Nephron (organoid): ENCODE data around the gene TRPV2.

Experiments used
- H3K27ac Mint-ChIP-seq, 3 experiments: 2 replicates each; pipeline ENCODE4 v1.8.0; 2020; ENCODE audit warnings: mixed read lengths in 3 of 3, mild to moderate bottlenecking in 2 of 3, moderate library complexity in 1 of 3
- H3K27me3 Mint-ChIP-seq: 2 replicates; pipeline ENCODE4 v1.8.0; 2021; ENCODE audit warnings: low read depth, mild to moderate bottlenecking, moderate library complexity, mixed read lengths
- H3K36me3 Mint-ChIP-seq: 2 replicates; pipeline ENCODE4 v1.8.0; 2020; ENCODE audit warnings: low read depth, mixed read lengths
- H3K4me1 Mint-ChIP-seq: 2 replicates; pipeline ENCODE4 v1.8.0; 2020; ENCODE audit warnings: mixed read lengths
- H3K4me3 Mint-ChIP-seq, 3 experiments: 2 replicates each; pipeline ENCODE4 v1.8.0; 2020; ENCODE audit warnings: mild to moderate bottlenecking in 3 of 3, mixed read lengths in 3 of 3, moderate library complexity in 2 of 3
- H3K9me3 Mint-ChIP-seq: 2 replicates; pipeline ENCODE4 v1.8.0; 2020; ENCODE audit warnings: mixed read lengths
- TF ChIP-seq, protein P1 (sequence below), 3 experiments: fragments of 200-600 bp; sonication (generic); IDR thresholded peaks; one replicate each; pipeline ENCODE4 v1.5.0; 2021; ENCODE audit warnings: antibody characterized with exemption in 3 of 3; ENCODE audit not compliant: unreplicated experiment in 3 of 3

The TRPV2 gene

DNA sequence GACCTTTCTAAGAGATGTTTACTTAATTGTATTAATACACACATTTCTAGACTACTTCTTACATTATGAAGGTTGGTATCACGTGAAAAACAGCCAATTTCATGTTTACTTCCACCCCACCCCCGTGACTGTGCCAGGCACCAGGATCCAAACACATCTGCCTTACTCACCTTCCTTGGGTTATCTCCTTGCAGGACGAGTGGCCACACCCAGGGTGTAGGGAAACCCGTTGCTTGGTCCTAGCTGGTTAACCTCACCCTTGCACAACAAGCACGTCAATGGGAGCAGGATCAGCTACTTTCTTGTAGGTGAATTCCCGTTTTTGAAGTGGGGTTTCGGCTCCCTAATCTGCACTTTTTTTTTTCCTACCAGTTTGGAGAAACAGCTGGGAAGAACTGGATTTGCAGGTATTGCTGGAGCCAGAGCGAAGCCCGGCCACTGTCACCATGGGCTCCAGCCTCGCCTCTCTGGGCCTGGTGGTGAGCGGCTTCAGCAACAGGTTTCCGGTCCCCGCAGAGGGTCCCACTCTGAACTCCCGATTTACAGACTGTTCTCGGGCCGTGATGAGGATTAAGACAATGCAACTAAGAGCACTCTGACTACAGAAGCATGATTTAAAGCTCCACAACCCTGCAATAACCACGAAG lies 36.6 kb upstream of the TRPV2 start:
- TF ChIP-seq, protein P1, sequence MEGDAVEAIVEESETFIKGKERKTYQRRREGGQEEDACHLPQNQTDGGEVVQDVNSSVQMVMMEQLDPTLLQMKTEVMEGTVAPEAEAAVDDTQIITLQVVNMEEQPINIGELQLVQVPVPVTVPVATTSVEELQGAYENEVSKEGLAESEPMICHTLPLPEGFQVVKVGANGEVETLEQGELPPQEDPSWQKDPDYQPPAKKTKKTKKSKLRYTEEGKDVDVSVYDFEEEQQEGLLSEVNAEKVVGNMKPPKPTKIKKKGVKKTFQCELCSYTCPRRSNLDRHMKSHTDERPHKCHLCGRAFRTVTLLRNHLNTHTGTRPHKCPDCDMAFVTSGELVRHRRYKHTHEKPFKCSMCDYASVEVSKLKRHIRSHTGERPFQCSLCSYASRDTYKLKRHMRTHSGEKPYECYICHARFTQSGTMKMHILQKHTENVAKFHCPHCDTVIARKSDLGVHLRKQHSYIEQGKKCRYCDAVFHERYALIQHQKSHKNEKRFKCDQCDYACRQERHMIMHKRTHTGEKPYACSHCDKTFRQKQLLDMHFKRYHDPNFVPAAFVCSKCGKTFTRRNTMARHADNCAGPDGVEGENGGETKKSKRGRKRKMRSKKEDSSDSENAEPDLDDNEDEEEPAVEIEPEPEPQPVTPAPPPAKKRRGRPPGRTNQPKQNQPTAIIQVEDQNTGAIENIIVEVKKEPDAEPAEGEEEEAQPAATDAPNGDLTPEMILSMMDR (IDR thresholded peaks at IDR 0.05; ENCODE audit: unreplicated experiment in 3 of 3): no peak
- Mint-ChIP-seq H3K27me3 (peaks cover 4% of the 10 kb centered on the region), H3K4me3 (peak overlapping the region; percentile 35 to 67 (median 66)), H3K27ac (peak overlapping the region; percentile 55 to 78 (median 77)), H3K9me3 (peaks cover 2% of the 10 kb centered on the region), H3K4me1 (peaks cover 31% of the 10 kb centered on the region), H3K36me3 (peaks cover 33% of the 10 kb centered on the region)

DNA sequence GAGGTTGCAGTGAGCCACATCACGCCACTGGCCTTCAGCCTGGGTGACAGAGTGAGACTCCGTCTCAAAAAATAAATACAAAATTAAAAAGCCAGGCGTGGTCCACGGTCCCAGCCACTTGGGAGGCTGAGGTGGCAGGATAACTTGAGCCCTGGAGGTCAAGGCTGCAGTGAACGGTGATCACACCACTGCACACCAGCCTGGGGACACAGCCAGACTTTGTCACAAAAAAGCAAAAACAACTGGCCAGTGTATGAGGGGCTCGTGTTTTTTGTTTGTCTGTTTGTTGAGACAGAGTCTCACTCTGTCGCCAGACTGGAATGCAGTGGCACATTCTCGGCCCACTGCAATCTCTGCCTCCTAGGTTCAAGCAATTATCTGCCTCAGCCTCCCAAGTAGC lies 35.7 kb upstream of the TRPV2 start:
- H3K27ac Mint-ChIP-seq: no peak overlapping the region

DNA sequence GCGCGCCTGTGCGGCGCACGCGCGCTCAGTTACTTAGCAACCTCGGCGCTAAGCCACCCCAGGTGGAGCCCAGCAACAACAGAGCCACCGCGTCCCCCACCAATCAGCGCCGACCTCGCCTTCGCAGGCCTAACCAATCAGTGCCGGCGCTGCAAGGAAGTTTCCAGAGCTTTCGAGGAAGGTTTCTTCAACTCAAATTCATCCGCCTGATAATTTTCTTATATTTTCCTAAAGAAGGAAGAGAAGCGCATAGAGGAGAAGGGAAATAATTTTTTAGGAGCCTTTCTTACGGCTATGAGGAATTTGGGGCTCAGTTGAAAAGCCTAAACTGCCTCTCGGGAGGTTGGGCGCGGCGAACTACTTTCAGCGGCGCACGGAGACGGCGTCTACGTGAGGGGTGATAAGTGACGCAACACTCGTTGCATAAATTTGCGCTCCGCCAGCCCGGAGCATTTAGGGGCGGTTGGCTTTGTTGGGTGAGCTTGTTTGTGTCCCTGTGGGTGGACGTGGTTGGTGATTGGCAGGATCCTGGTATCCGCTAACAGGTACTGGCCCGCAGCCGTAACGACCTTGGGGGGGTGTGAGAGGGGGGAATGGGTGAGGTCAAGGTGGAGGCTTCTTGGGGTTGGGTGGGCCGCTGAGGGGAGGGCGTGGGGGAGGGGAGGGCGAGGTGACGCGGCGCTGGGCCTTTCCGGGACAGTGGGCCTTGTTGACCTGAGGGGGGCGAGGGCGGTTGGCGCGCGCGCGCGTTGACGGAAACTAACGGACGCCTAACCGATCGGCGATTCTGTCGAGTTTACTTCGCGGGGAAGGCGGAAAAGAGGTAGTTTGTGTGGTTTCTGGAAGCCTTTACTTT lies 34.5 kb upstream of the TRPV2 start, which contains the start of gene UBB:
Gene UBB (plus strand): TSS at position 452 of the 856 bp plus-strand sequence. CDS start 817 bp downstream, outside the sequence.
- Mint-ChIP-seq H3K4me1 (peaks cover 41% of the 10 kb centered on the region), H3K36me3 (peaks cover 43% of the 10 kb centered on the region), H3K4me3 (peak within 1 kb of the TSS; percentile 83 to 100 (median 99)), H3K27me3 (peaks cover 4% of the 10 kb centered on the region), H3K27ac (peak within 1 kb of the TSS; percentile 100), H3K9me3 (peaks cover 2% of the 10 kb centered on the region)
- TF ChIP-seq, protein P1 (IDR thresholded peaks at IDR 0.05; ENCODE audit: unreplicated experiment in 3 of 3): no peak

More for the DNA sequence above, 35.7 kb upstream of the TRPV2 start:
- Mint-ChIP-seq H3K4me1 (peaks cover 40% of the 10 kb centered on the region), H3K4me3 (no peak overlapping the region), H3K9me3 (peaks cover 2% of the 10 kb centered on the region), H3K36me3 (peaks cover 42% of the 10 kb centered on the region), H3K27me3 (peaks cover 4% of the 10 kb centered on the region)
- TF ChIP-seq, protein P1 (IDR thresholded peaks at IDR 0.05; ENCODE audit: unreplicated experiment in 3 of 3): no peak

DNA sequence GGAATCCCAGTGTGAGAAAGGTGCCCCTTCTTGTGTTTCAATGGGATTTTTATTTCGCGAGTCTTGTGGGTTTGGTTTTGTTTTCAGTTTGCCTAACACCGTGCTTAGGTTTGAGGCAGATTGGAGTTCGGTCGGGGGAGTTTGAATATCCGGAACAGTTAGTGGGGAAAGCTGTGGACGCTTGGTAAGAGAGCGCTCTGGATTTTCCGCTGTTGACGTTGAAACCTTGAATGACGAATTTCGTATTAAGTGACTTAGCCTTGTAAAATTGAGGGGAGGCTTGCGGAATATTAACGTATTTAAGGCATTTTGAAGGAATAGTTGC lies 33.9 kb upstream of the TRPV2 start:
- Mint-ChIP-seq H3K4me3 (peak overlapping the region; percentile 83 to 100 (median 99)), H3K9me3 (peaks cover 2% of the 10 kb centered on the region)

DNA sequence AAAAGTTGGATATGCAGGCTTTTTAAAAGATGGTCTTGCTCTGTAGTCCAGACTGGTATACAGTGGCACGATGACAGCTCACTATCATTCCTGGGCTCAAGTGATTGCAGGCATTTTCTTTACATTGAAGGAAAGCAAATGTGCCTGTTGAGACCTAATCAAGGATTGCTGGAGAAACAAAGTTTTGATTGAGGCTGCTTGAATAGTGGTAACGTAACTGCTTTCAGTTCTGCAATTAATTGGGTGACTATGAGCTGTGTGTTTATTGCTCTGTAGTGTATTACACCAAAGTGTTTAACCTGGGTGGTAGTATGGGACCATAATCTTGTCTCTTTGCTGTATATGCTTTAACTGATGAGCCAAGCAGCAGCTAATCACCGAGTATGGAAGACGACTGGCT lies 32.2 kb upstream of the TRPV2 start:
- H3K27ac Mint-ChIP-seq: peak overlapping the region; percentile 25 to 63 (median 47)
- H3K36me3 Mint-ChIP-seq: peaks cover 43% of the 10 kb centered on the region
- peaks cover 2% of the 10 kb centered on the region for H3K9me3 Mint-ChIP-seq
- peaks cover 50% of the 10 kb centered on the region for H3K4me1 Mint-ChIP-seq
- H3K27me3 Mint-ChIP-seq: peaks cover 8% of the 10 kb centered on the region
- H3K4me3 Mint-ChIP-seq: peak overlapping the region; percentile 59 to 83 (median 69)
- TF ChIP-seq, protein P1 (IDR thresholded peaks at IDR 0.05; ENCODE audit: unreplicated experiment in 3 of 3): no peak

More for the DNA sequence above, 33.9 kb upstream of the TRPV2 start:
- TF ChIP-seq, protein P1 (IDR thresholded peaks at IDR 0.05; ENCODE audit: unreplicated experiment in 3 of 3): no peak
- Mint-ChIP-seq H3K4me1 (peaks cover 41% of the 10 kb centered on the region), H3K36me3 (peaks cover 43% of the 10 kb centered on the region), H3K27me3 (peaks cover 4% of the 10 kb centered on the region), H3K27ac (peak overlapping the region; percentile 100)
